Neural cell (in vitro differentiated cells): ENCODE data around the gene ROCK2. TPM values are rescaled to one million over a fixed set of nuclear protein-coding genes. Genes with fewer than 3 reads are reported as not detected.

Experiments used
- H2AFZ ChIP-seq: fragments of 200-600, 300-800 bp; sonication (generic), shearing (Covaris generic); 2 replicates; pipeline ENCODE4 v1.6.0; 2014; ENCODE audit warnings: low read depth, mild to moderate bottlenecking, antibody characterized with exemption, low read length, moderate library complexity
- H3F3A ChIP-seq: fragments of 200-600 bp; shearing (Covaris generic); 2 replicates; pipeline ENCODE4 v1.6.1; 2016; ENCODE audit warnings: mild to moderate bottlenecking, moderate library complexity, mixed read lengths, antibody characterized with exemption, low read length; ENCODE audit not compliant: insufficient read depth, poor library complexity, severe bottlenecking
- H3K27ac ChIP-seq: fragments of 200-600, 300-800 bp; sonication (generic), shearing (Covaris generic); 2 replicates; pipeline ENCODE4 v1.5.1; 2014; ENCODE audit warnings: mild to moderate bottlenecking, low read length, moderate library complexity
- H3K27me3 ChIP-seq: fragments of 300-800, 200-600 bp; sonication (generic), shearing (Covaris generic); 2 replicates; pipeline ENCODE4 v1.6.0; 2014; ENCODE audit warnings: mild to moderate bottlenecking, low read depth, low read length, moderate library complexity; ENCODE audit not compliant: insufficient read depth
- H3K36me3 ChIP-seq: fragments of 300-800, 200-600 bp; sonication (generic), shearing (Covaris generic); 2 replicates; pipeline ENCODE4 v1.5.1; 2014; ENCODE audit warnings: mild to moderate bottlenecking, antibody characterized with exemption, low read length, moderate library complexity; ENCODE audit not compliant: insufficient read depth
- H3K4me2 ChIP-seq: fragments of 300-800, 200-600 bp; sonication (generic), shearing (Covaris generic); 2 replicates; pipeline ENCODE4 v1.6.0; 2014; ENCODE audit warnings: mild to moderate bottlenecking, low read length
- H3K4me3 ChIP-seq: fragments of 300-800, 200-600 bp; sonication (generic), shearing (Covaris generic); 2 replicates; pipeline ENCODE4 v1.5.1; 2014; ENCODE audit warnings: mild to moderate bottlenecking, low read length, moderate library complexity
- H3K79me2 ChIP-seq: fragments of 200-600 bp; shearing (Covaris generic); replicated peaks from 2 replicates; pipeline ENCODE4 v1.6.0; 2014; ENCODE audit warnings: mild to moderate bottlenecking, low read length, moderate library complexity; ENCODE audit not compliant: insufficient read depth
- H3K9ac ChIP-seq: fragments of 300-800, 200-600 bp; sonication (generic), shearing (Covaris generic); 2 replicates; pipeline ENCODE4 v1.6.1; 2016; ENCODE audit warnings: mild to moderate bottlenecking, low read length, mixed read lengths
- H3K9me2 ChIP-seq: fragments of 200-600 bp; shearing (Covaris generic); 2 replicates; pipeline ENCODE4 v1.6.1; 2016; ENCODE audit warnings: mild to moderate bottlenecking, low read length, mixed read lengths; ENCODE audit not compliant: insufficient read depth
- H3K9me3 ChIP-seq: fragments of 200-600, 300-800 bp; sonication (generic), shearing (Covaris generic); 2 replicates; pipeline ENCODE4 v1.6.1; 2016; ENCODE audit warnings: mild to moderate bottlenecking, mixed run types, low read length, moderate library complexity, mixed read lengths
- H4K20me1 ChIP-seq: fragments of 200-600 bp; shearing (Covaris generic); 2 replicates; pipeline ENCODE4 v1.6.1; 2016; ENCODE audit warnings: mild to moderate bottlenecking, mixed run types; ENCODE audit not compliant: insufficient read depth
- EP300 ChIP-seq: fragments of 450-650 bp; conservative IDR thresholded peaks from 2 replicates; pipeline ENCODE4 v1.6.1; 2014; ENCODE audit warnings: antibody characterized with exemption, mild to moderate bottlenecking, moderate library complexity; ENCODE audit not compliant: poor library complexity, severe bottlenecking
- EZH2 ChIP-seq: fragments of 200-600, 300-800 bp; shearing (Covaris generic), sonication (generic); IDR thresholded peaks from 2 replicates; pipeline ENCODE4 v1.6.1; 2014; ENCODE audit warnings: antibody characterized with exemption, low read length, borderline replicate concordance, mild to moderate bottlenecking; ENCODE audit not compliant: insufficient read depth, poor library complexity, severe bottlenecking
- MXI1 ChIP-seq: fragments of 450-650 bp; conservative IDR thresholded peaks from 2 replicates; pipeline ENCODE4 v1.6.1; 2014; ENCODE audit warnings: antibody characterized with exemption, mild to moderate bottlenecking; ENCODE audit not compliant: poor library complexity, severe bottlenecking
- POLR2AphosphoS5 ChIP-seq: IDR thresholded peaks from 2 replicates; pipeline ENCODE4 v1.6.1; 2012
- RAD21 ChIP-seq: fragments of 450-650 bp; conservative IDR thresholded peaks from 2 replicates; pipeline ENCODE4 v1.6.1; 2014; ENCODE audit warnings: antibody characterized with exemption, mild to moderate bottlenecking, moderate library complexity
- SMC3 ChIP-seq: fragments of 450-650 bp; conservative IDR thresholded peaks from 2 replicates; pipeline ENCODE4 v1.6.1; 2014; ENCODE audit warnings: antibody characterized with exemption, mild to moderate bottlenecking, moderate library complexity; ENCODE audit not compliant: poor library complexity
- TAF1 ChIP-seq: IDR thresholded peaks from 2 replicates; pipeline ENCODE4 v1.6.1; 2012; ENCODE audit warnings: low read depth
- polyA plus RNA-seq: library from polyadenylated mRNA; depleted of rRNA; stranded (reverse); fragments of >200 nt; gene quantifications from 2 replicates; pipeline ENCODE4 v1.2.3, GENCODE V29; 2014
- TF ChIP-seq, protein P1 (sequence below): fragments of 450-650 bp; IDR thresholded peaks from 2 replicates; pipeline ENCODE4 v1.5.1; 2014; ENCODE audit warnings: antibody characterized with exemption, mild to moderate bottlenecking, moderate library complexity; ENCODE audit not compliant: poor library complexity, severe bottlenecking
- TF ChIP-seq, protein P2 (sequence below): IDR thresholded peaks from 2 replicates; pipeline ENCODE4 v1.6.1; 2012; ENCODE audit warnings: borderline replicate concordance

Gene ROCK2
- polyA plus RNA-seq, 1 donor from 2014 or later, result 25.7 TPM

DNA sequence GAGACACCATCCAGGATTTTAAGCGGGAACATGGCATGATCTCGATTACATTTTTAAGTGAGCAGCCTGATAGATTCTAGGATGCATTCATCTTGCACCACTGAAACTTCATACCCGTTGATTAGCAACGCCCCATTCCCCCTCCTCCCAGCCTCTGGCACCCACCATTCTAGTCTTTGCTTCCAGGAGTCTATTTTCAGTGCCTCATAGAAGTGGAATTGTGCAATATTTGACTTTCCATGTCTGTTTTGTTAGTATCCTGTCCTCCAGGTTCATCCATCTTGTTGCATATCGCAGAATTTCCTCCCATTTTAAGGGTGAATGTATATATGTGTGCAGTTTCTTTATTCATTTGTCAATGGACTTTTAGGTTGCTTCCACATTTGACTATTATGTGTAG is 210.1 kb downstream of the ROCK2 start:
- Histone ChIP-seq H2AFZ (no peak overlapping the region), H4K20me1 (no peaks in the 10 kb centered on the region), H3K4me2 (no peak overlapping the region), H3K79me2 (no peaks in the 10 kb centered on the region), H3K9me2 (no peaks in the 10 kb centered on the region), H3K9ac (no peak overlapping the region), H3K9me3 (no peaks in the 10 kb centered on the region), H3F3A (no peaks in the 10 kb centered on the region), H3K4me3 (no peak overlapping the region), H3K27ac (no peak overlapping the region), H3K36me3 (no peaks in the 10 kb centered on the region), H3K27me3 (no peaks in the 10 kb centered on the region)
- TF ChIP-seq SMC3, result no peak
- TF ChIP-seq TAF1, result no peak
- TF ChIP-seq, protein P1, sequence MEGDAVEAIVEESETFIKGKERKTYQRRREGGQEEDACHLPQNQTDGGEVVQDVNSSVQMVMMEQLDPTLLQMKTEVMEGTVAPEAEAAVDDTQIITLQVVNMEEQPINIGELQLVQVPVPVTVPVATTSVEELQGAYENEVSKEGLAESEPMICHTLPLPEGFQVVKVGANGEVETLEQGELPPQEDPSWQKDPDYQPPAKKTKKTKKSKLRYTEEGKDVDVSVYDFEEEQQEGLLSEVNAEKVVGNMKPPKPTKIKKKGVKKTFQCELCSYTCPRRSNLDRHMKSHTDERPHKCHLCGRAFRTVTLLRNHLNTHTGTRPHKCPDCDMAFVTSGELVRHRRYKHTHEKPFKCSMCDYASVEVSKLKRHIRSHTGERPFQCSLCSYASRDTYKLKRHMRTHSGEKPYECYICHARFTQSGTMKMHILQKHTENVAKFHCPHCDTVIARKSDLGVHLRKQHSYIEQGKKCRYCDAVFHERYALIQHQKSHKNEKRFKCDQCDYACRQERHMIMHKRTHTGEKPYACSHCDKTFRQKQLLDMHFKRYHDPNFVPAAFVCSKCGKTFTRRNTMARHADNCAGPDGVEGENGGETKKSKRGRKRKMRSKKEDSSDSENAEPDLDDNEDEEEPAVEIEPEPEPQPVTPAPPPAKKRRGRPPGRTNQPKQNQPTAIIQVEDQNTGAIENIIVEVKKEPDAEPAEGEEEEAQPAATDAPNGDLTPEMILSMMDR, result no peak
- TF ChIP-seq EP300, result no peak
- no peak for TF ChIP-seq EZH2
- TF ChIP-seq, protein P2, sequence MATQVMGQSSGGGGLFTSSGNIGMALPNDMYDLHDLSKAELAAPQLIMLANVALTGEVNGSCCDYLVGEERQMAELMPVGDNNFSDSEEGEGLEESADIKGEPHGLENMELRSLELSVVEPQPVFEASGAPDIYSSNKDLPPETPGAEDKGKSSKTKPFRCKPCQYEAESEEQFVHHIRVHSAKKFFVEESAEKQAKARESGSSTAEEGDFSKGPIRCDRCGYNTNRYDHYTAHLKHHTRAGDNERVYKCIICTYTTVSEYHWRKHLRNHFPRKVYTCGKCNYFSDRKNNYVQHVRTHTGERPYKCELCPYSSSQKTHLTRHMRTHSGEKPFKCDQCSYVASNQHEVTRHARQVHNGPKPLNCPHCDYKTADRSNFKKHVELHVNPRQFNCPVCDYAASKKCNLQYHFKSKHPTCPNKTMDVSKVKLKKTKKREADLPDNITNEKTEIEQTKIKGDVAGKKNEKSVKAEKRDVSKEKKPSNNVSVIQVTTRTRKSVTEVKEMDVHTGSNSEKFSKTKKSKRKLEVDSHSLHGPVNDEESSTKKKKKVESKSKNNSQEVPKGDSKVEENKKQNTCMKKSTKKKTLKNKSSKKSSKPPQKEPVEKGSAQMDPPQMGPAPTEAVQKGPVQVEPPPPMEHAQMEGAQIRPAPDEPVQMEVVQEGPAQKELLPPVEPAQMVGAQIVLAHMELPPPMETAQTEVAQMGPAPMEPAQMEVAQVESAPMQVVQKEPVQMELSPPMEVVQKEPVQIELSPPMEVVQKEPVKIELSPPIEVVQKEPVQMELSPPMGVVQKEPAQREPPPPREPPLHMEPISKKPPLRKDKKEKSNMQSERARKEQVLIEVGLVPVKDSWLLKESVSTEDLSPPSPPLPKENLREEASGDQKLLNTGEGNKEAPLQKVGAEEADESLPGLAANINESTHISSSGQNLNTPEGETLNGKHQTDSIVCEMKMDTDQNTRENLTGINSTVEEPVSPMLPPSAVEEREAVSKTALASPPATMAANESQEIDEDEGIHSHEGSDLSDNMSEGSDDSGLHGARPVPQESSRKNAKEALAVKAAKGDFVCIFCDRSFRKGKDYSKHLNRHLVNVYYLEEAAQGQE, result no peak
- no peak for TF ChIP-seq MXI1
- no peak for TF ChIP-seq RAD21
- TF ChIP-seq POLR2AphosphoS5, result no peak

DNA sequence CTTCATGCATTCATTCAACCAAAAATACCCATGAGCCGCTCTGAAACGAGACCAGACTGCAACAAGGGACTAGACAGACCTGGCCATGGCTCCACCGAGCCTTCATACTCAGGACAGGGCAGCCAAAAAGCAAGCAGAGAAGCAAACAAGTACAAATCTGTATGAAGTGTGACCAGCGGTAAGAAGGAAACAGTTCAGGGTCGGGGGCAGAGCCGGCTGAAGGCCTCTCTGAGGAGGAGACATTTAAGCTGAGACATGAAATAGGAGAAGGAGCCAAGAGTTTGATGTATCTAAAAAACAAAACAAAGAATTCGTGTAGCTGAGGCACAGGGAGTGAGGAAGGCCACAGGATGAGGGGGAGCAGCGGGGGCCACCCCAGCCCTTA is 210.5 kb downstream of the ROCK2 start:
- Histone ChIP-seq H3K27ac (no peak overlapping the region), H3K9ac (no peak overlapping the region), H3K9me3 (no peaks in the 10 kb centered on the region), H3K4me2 (no peak overlapping the region), H3K27me3 (no peaks in the 10 kb centered on the region), H3F3A (no peaks in the 10 kb centered on the region), H4K20me1 (no peaks in the 10 kb centered on the region), H3K36me3 (no peaks in the 10 kb centered on the region), H3K79me2 (no peaks in the 10 kb centered on the region), H2AFZ (no peak overlapping the region), H3K4me3 (no peak overlapping the region), H3K9me2 (no peaks in the 10 kb centered on the region)
- TF ChIP-seq MXI1 (no peak), POLR2AphosphoS5 (no peak), EP300 (no peak), EZH2 (no peak), TAF1 (no peak), RAD21 (no peak), SMC3 (no peak)
- TF ChIP-seq, protein P2, result no peak
- TF ChIP-seq, protein P1, result no peak
